Testis (tissue), 3 donors: Measurements from ENCODE around the gene EXD2. TPM values are rescaled to one million over a fixed set of nuclear protein-coding genes. Genes with fewer than 3 reads are reported as not detected.

Source experiments
- DNase-seq: peaks from one replicate; pipeline ENCODE4 v3.0.0-alpha.2; 2019
- H3K27ac ChIP-seq, 2 donors: fragments of 200-600 bp; sonication (generic); one replicate each; pipeline ENCODE4 v1.5.1; 2019
- H3K27me3 ChIP-seq: fragments of 200-600 bp; sonication (generic); one replicate; pipeline ENCODE4 v1.5.1; 2019
- H3K36me3 ChIP-seq: fragments of 200-600 bp; sonication (generic); one replicate; pipeline ENCODE4 v1.5.1; 2017; ENCODE audit warnings: low read depth; ENCODE audit errors: missing control alignments
- H3K4me1 ChIP-seq: fragments of 200-600 bp; sonication (generic); one replicate; pipeline ENCODE4 v1.5.1; 2019
- H3K4me3 ChIP-seq, 2 donors: fragments of 200-600 bp; sonication (generic); one replicate each; pipeline ENCODE4 v1.5.1; 2017 to 2019
- H3K9me3 ChIP-seq: fragments of 200-600 bp; sonication (generic); one replicate; pipeline ENCODE4 v1.5.1; 2017
- CTCF ChIP-seq, 3 experiments: fragments of 450-650 bp in 2 of 3; fragments of 200-600 bp in 1 of 3; sonication (generic) in 1 of 3; IDR thresholded peaks; one replicate each; pipeline ENCODE4 v1.5.1; 2016 to 2019; ENCODE audit warnings: antibody characterized with exemption in 3 of 3, mild to moderate bottlenecking in 2 of 3, moderate library complexity in 1 of 3
- POLR2A ChIP-seq: fragments of 450-650 bp; IDR thresholded peaks from one replicate; pipeline ENCODE4 v1.6.1; 2017; ENCODE audit warnings: antibody characterized with exemption, mild to moderate bottlenecking, moderate library complexity
- WGBS, 2 donors: methylation state at CpG; one replicate each; pipeline ENCODE4 v1.1.5; 2018; 5-methylcytosine and 5-hydroxymethylcytosine counted together
- intact Hi-C: fragments of 100-400 bp; cut with DNase I; formaldehyde crosslinking; loops from one replicate; pipeline ENCODE4 v1.15.1; 2023; ENCODE audit warnings: low total_unique reads
- polyA plus RNA-seq: library from polyadenylated mRNA; stranded (reverse); fragments of 350-450 nt; fragmentation: Illumina TruSeq; extraction: RNeasy Lipid Tissue Mini Kit (QIAGEN cat#74804); gene quantifications from one replicate; pipeline ENCODE4 v1.2.3, GENCODE V29; 2014; ENCODE audit warnings: low read depth, low replicate concordance; ENCODE audit not compliant: insufficient read depth
- total RNA-seq, 2 donors: library from RNA; depleted of rRNA; stranded (reverse); fragments of >200 nt; gene quantifications; one replicate each; pipeline ENCODE4 v1.2.3, GENCODE V29; 2016

EXD2 gene
- total and polyA plus RNA-seq, 3 donors from 2014 or later: 22.4 to 70.3 (median 27.2) TPM

GRCh38 chr14:69151458-69152180 lies 39.7 kb upstream of the EXD2 start:
- Histone ChIP-seq H3K36me3 (no peaks in the 10 kb centered on the region), H3K4me3 (peak overlapping the region; percentile 93 to 97), H3K27me3 (no peaks in the 10 kb centered on the region), H3K4me1 (peaks cover 19% of the 10 kb centered on the region), H3K27ac (peak overlapping the region; percentile 89 to 97), H3K9me3 (no peaks in the 10 kb centered on the region)
- TF ChIP-seq POLR2A: no peak
- peak in 2 of 3 experiments; percentile 12 to 55 for TF ChIP-seq CTCF (IDR thresholded peaks at IDR 0.05)
- intact Hi-C loops: no loop called here
- 0 to 1% methylated on average over 14 to 53 of the region's 57 CpGs for WGBS, 2 donors
- DNase-seq: peak; percentile 83

GRCh38 chr14:69152181-69152901 lies 39.0 kb upstream of the EXD2 start:
- Histone ChIP-seq H3K9me3 (no peaks in the 10 kb centered on the region), H3K27me3 (no peaks in the 10 kb centered on the region), H3K4me3 (peak overlapping the region; percentile 93 to 97), H3K27ac (peak overlapping the region; percentile 89 to 97), H3K36me3 (no peaks in the 10 kb centered on the region), H3K4me1 (peaks cover 19% of the 10 kb centered on the region)
- TF ChIP-seq POLR2A (no peak), CTCF (IDR thresholded peaks at IDR 0.05) (no peak)
- intact Hi-C loops: no loop called here
- 1% methylated on average over 28 to 38 of the region's 38 CpGs for WGBS, 2 donors
- DNase-seq: no peak

GRCh38 chr14:69152902-69153151 lies 38.5 kb upstream of the EXD2 start, which contains the start of gene DCAF5:
DCAF5 (minus strand) TSS chr14:69153119; CDS start chr14:69152978, 141 bp downstream.
- peaks cover 19% of the 10 kb centered on the region for H3K4me1 ChIP-seq
- H3K27me3 ChIP-seq: no peaks in the 10 kb centered on the region
- peak; percentile 96 for DNase-seq
- intact Hi-C loops: no loop called here
- peak within 1 kb of the TSS; percentile 89 to 97 for H3K27ac ChIP-seq
- peak within 1 kb of the TSS; percentile 93 to 97 for H3K4me3 ChIP-seq
- TF ChIP-seq CTCF (IDR thresholded peaks at IDR 0.05) (no peak), POLR2A (no peak)
- no peaks in the 10 kb centered on the region for H3K9me3 ChIP-seq
- WGBS, 2 donors: 2% methylated on average over 15 of the region's 26 CpGs; no CpG with 5 or more reads in 1 of the 2 donors
- no peaks in the 10 kb centered on the region for H3K36me3 ChIP-seq

GRCh38 chr14:69153152-69153872 lies 38.0 kb upstream of the EXD2 start:
- Histone ChIP-seq H3K9me3 (no peaks in the 10 kb centered on the region), H3K27me3 (no peaks in the 10 kb centered on the region), H3K4me3 (peak overlapping the region; percentile 93 to 97), H3K4me1 (peaks cover 19% of the 10 kb centered on the region), H3K36me3 (no peaks in the 10 kb centered on the region), H3K27ac (peak overlapping the region; percentile 89 to 97)
- intact Hi-C loops: no loop called here
- peak; percentile 41 for DNase-seq
- TF ChIP-seq POLR2A (peak; percentile 43), CTCF (IDR thresholded peaks at IDR 0.05) (peak in 1 of 3 experiments; percentile 3)
- WGBS, 2 donors: 0% methylated on average over 15 to 41 of the region's 72 CpGs
